Neural cell (in vitro differentiated cells): Measurements from ENCODE around the gene PRRT3. TPM values are rescaled to one million over a fixed set of nuclear protein-coding genes. Genes with fewer than 3 reads are reported as not detected.

Source experiments
- H2AFZ ChIP-seq: fragments of 200-600, 300-800 bp; sonication (generic), shearing (Covaris generic); 2 replicates; pipeline ENCODE4 v1.6.0; 2014; ENCODE audit warnings: low read depth, mild to moderate bottlenecking, antibody characterized with exemption, low read length, moderate library complexity
- H3F3A ChIP-seq: fragments of 200-600 bp; shearing (Covaris generic); 2 replicates; pipeline ENCODE4 v1.6.1; 2016; ENCODE audit warnings: mild to moderate bottlenecking, moderate library complexity, mixed read lengths, antibody characterized with exemption, low read length; ENCODE audit not compliant: insufficient read depth, poor library complexity, severe bottlenecking
- H3K27ac ChIP-seq: fragments of 200-600, 300-800 bp; sonication (generic), shearing (Covaris generic); 2 replicates; pipeline ENCODE4 v1.5.1; 2014; ENCODE audit warnings: mild to moderate bottlenecking, low read length, moderate library complexity
- H3K27me3 ChIP-seq: fragments of 300-800, 200-600 bp; sonication (generic), shearing (Covaris generic); 2 replicates; pipeline ENCODE4 v1.6.0; 2014; ENCODE audit warnings: mild to moderate bottlenecking, low read depth, low read length, moderate library complexity; ENCODE audit not compliant: insufficient read depth
- H3K36me3 ChIP-seq: fragments of 300-800, 200-600 bp; sonication (generic), shearing (Covaris generic); 2 replicates; pipeline ENCODE4 v1.5.1; 2014; ENCODE audit warnings: mild to moderate bottlenecking, antibody characterized with exemption, low read length, moderate library complexity; ENCODE audit not compliant: insufficient read depth
- H3K4me2 ChIP-seq: fragments of 300-800, 200-600 bp; sonication (generic), shearing (Covaris generic); 2 replicates; pipeline ENCODE4 v1.6.0; 2014; ENCODE audit warnings: mild to moderate bottlenecking, low read length
- H3K4me3 ChIP-seq: fragments of 300-800, 200-600 bp; sonication (generic), shearing (Covaris generic); 2 replicates; pipeline ENCODE4 v1.5.1; 2014; ENCODE audit warnings: mild to moderate bottlenecking, low read length, moderate library complexity
- H3K79me2 ChIP-seq: fragments of 200-600 bp; shearing (Covaris generic); replicated peaks from 2 replicates; pipeline ENCODE4 v1.6.0; 2014; ENCODE audit warnings: mild to moderate bottlenecking, low read length, moderate library complexity; ENCODE audit not compliant: insufficient read depth
- H3K9ac ChIP-seq: fragments of 300-800, 200-600 bp; sonication (generic), shearing (Covaris generic); 2 replicates; pipeline ENCODE4 v1.6.1; 2016; ENCODE audit warnings: mild to moderate bottlenecking, low read length, mixed read lengths
- H3K9me2 ChIP-seq: fragments of 200-600 bp; shearing (Covaris generic); 2 replicates; pipeline ENCODE4 v1.6.1; 2016; ENCODE audit warnings: mild to moderate bottlenecking, low read length, mixed read lengths; ENCODE audit not compliant: insufficient read depth
- H3K9me3 ChIP-seq: fragments of 200-600, 300-800 bp; sonication (generic), shearing (Covaris generic); 2 replicates; pipeline ENCODE4 v1.6.1; 2016; ENCODE audit warnings: mild to moderate bottlenecking, mixed run types, low read length, moderate library complexity, mixed read lengths
- H4K20me1 ChIP-seq: fragments of 200-600 bp; shearing (Covaris generic); 2 replicates; pipeline ENCODE4 v1.6.1; 2016; ENCODE audit warnings: mild to moderate bottlenecking, mixed run types; ENCODE audit not compliant: insufficient read depth
- EP300 ChIP-seq: fragments of 450-650 bp; conservative IDR thresholded peaks from 2 replicates; pipeline ENCODE4 v1.6.1; 2014; ENCODE audit warnings: antibody characterized with exemption, mild to moderate bottlenecking, moderate library complexity; ENCODE audit not compliant: poor library complexity, severe bottlenecking
- EZH2 ChIP-seq: fragments of 200-600, 300-800 bp; shearing (Covaris generic), sonication (generic); IDR thresholded peaks from 2 replicates; pipeline ENCODE4 v1.6.1; 2014; ENCODE audit warnings: antibody characterized with exemption, low read length, borderline replicate concordance, mild to moderate bottlenecking; ENCODE audit not compliant: insufficient read depth, poor library complexity, severe bottlenecking
- MXI1 ChIP-seq: fragments of 450-650 bp; conservative IDR thresholded peaks from 2 replicates; pipeline ENCODE4 v1.6.1; 2014; ENCODE audit warnings: antibody characterized with exemption, mild to moderate bottlenecking; ENCODE audit not compliant: poor library complexity, severe bottlenecking
- POLR2AphosphoS5 ChIP-seq: IDR thresholded peaks from 2 replicates; pipeline ENCODE4 v1.6.1; 2012
- RAD21 ChIP-seq: fragments of 450-650 bp; conservative IDR thresholded peaks from 2 replicates; pipeline ENCODE4 v1.6.1; 2014; ENCODE audit warnings: antibody characterized with exemption, mild to moderate bottlenecking, moderate library complexity
- SMC3 ChIP-seq: fragments of 450-650 bp; conservative IDR thresholded peaks from 2 replicates; pipeline ENCODE4 v1.6.1; 2014; ENCODE audit warnings: antibody characterized with exemption, mild to moderate bottlenecking, moderate library complexity; ENCODE audit not compliant: poor library complexity
- TAF1 ChIP-seq: IDR thresholded peaks from 2 replicates; pipeline ENCODE4 v1.6.1; 2012; ENCODE audit warnings: low read depth
- polyA plus RNA-seq: library from polyadenylated mRNA; depleted of rRNA; stranded (reverse); fragments of >200 nt; gene quantifications from 2 replicates; pipeline ENCODE4 v1.2.3, GENCODE V29; 2014
- TF ChIP-seq, protein P1 (sequence below): IDR thresholded peaks from 2 replicates; pipeline ENCODE4 v1.6.1; 2012; ENCODE audit warnings: borderline replicate concordance
- TF ChIP-seq, protein P2 (sequence below): fragments of 450-650 bp; IDR thresholded peaks from 2 replicates; pipeline ENCODE4 v1.5.1; 2014; ENCODE audit warnings: antibody characterized with exemption, mild to moderate bottlenecking, moderate library complexity; ENCODE audit not compliant: poor library complexity, severe bottlenecking

PRRT3 gene
- polyA plus RNA-seq, 1 donor from 2014 or later = 2.9 TPM

DNA sequence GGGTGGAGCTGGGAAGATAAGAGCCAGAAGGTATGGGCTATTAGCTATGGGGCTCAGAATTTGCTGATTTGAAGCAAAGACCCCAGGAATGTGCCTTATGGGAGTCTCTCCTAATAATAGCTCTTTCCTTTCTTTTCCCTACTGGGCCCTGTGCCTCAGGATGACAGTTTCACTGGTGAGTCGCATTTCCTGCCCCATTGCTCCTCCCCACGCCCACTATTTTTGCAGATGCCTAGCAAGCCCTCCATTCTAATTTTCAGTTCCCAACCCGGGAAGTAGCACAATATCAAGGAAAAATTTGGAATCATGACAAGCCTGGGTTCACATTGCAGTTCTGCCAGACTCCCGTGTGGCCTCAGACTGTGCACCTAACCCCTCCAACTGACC is 49.0 kb downstream of the PRRT3 start:
- TF ChIP-seq, protein P1, sequence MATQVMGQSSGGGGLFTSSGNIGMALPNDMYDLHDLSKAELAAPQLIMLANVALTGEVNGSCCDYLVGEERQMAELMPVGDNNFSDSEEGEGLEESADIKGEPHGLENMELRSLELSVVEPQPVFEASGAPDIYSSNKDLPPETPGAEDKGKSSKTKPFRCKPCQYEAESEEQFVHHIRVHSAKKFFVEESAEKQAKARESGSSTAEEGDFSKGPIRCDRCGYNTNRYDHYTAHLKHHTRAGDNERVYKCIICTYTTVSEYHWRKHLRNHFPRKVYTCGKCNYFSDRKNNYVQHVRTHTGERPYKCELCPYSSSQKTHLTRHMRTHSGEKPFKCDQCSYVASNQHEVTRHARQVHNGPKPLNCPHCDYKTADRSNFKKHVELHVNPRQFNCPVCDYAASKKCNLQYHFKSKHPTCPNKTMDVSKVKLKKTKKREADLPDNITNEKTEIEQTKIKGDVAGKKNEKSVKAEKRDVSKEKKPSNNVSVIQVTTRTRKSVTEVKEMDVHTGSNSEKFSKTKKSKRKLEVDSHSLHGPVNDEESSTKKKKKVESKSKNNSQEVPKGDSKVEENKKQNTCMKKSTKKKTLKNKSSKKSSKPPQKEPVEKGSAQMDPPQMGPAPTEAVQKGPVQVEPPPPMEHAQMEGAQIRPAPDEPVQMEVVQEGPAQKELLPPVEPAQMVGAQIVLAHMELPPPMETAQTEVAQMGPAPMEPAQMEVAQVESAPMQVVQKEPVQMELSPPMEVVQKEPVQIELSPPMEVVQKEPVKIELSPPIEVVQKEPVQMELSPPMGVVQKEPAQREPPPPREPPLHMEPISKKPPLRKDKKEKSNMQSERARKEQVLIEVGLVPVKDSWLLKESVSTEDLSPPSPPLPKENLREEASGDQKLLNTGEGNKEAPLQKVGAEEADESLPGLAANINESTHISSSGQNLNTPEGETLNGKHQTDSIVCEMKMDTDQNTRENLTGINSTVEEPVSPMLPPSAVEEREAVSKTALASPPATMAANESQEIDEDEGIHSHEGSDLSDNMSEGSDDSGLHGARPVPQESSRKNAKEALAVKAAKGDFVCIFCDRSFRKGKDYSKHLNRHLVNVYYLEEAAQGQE = no peak
- TF ChIP-seq, protein P2, sequence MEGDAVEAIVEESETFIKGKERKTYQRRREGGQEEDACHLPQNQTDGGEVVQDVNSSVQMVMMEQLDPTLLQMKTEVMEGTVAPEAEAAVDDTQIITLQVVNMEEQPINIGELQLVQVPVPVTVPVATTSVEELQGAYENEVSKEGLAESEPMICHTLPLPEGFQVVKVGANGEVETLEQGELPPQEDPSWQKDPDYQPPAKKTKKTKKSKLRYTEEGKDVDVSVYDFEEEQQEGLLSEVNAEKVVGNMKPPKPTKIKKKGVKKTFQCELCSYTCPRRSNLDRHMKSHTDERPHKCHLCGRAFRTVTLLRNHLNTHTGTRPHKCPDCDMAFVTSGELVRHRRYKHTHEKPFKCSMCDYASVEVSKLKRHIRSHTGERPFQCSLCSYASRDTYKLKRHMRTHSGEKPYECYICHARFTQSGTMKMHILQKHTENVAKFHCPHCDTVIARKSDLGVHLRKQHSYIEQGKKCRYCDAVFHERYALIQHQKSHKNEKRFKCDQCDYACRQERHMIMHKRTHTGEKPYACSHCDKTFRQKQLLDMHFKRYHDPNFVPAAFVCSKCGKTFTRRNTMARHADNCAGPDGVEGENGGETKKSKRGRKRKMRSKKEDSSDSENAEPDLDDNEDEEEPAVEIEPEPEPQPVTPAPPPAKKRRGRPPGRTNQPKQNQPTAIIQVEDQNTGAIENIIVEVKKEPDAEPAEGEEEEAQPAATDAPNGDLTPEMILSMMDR = no peak
- TF ChIP-seq POLR2AphosphoS5 = no peak
- no peak for TF ChIP-seq RAD21
- no peak for TF ChIP-seq SMC3
- TF ChIP-seq TAF1 = no peak
- TF ChIP-seq EZH2 = no peak
- no peak for TF ChIP-seq MXI1
- Histone ChIP-seq H3K9me2 (no peaks in the 10 kb centered on the region), H3K27ac (no peak overlapping the region), H3K79me2 (no peaks in the 10 kb centered on the region), H3K4me2 (no peak overlapping the region), H3F3A (no peaks in the 10 kb centered on the region), H3K36me3 (no peaks in the 10 kb centered on the region), H3K9me3 (no peaks in the 10 kb centered on the region), H2AFZ (no peak overlapping the region), H4K20me1 (no peaks in the 10 kb centered on the region), H3K9ac (no peak overlapping the region), H3K4me3 (no peak overlapping the region), H3K27me3 (no peaks in the 10 kb centered on the region)

GRCh38 chr3:9902372-9903237 is 49.6 kb downstream of the PRRT3 start, which contains the start of gene IL17RE:
IL17RE (plus strand) TSS chr3:9902848; CDS start chr3:9902933, 85 bp downstream.
- Histone ChIP-seq H3K27me3 (no peaks in the 10 kb centered on the region), H3K9ac (no peak within 1 kb of the TSS), H2AFZ (no peak within 1 kb of the TSS), H3F3A (no peaks in the 10 kb centered on the region), H3K79me2 (no peaks in the 10 kb centered on the region), H3K27ac (no peak within 1 kb of the TSS), H3K4me2 (no peak within 1 kb of the TSS), H3K9me2 (no peaks in the 10 kb centered on the region), H3K36me3 (no peaks in the 10 kb centered on the region), H4K20me1 (no peaks in the 10 kb centered on the region), H3K4me3 (no peak within 1 kb of the TSS), H3K9me3 (no peaks in the 10 kb centered on the region)
- TF ChIP-seq EP300 (no peak), TAF1 (no peak), RAD21 (no peak), POLR2AphosphoS5 (no peak), MXI1 (no peak), EZH2 (no peak)
- TF ChIP-seq, protein P1 = no peak
- TF ChIP-seq, protein P2 = no peak
